ENCODE results near the gene PIK3CA.

- TF ChIP-seq, protein P1, sequence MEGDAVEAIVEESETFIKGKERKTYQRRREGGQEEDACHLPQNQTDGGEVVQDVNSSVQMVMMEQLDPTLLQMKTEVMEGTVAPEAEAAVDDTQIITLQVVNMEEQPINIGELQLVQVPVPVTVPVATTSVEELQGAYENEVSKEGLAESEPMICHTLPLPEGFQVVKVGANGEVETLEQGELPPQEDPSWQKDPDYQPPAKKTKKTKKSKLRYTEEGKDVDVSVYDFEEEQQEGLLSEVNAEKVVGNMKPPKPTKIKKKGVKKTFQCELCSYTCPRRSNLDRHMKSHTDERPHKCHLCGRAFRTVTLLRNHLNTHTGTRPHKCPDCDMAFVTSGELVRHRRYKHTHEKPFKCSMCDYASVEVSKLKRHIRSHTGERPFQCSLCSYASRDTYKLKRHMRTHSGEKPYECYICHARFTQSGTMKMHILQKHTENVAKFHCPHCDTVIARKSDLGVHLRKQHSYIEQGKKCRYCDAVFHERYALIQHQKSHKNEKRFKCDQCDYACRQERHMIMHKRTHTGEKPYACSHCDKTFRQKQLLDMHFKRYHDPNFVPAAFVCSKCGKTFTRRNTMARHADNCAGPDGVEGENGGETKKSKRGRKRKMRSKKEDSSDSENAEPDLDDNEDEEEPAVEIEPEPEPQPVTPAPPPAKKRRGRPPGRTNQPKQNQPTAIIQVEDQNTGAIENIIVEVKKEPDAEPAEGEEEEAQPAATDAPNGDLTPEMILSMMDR (IDR thresholded peaks at IDR 0.05), result no peak
- TF ChIP-seq, protein P2, sequence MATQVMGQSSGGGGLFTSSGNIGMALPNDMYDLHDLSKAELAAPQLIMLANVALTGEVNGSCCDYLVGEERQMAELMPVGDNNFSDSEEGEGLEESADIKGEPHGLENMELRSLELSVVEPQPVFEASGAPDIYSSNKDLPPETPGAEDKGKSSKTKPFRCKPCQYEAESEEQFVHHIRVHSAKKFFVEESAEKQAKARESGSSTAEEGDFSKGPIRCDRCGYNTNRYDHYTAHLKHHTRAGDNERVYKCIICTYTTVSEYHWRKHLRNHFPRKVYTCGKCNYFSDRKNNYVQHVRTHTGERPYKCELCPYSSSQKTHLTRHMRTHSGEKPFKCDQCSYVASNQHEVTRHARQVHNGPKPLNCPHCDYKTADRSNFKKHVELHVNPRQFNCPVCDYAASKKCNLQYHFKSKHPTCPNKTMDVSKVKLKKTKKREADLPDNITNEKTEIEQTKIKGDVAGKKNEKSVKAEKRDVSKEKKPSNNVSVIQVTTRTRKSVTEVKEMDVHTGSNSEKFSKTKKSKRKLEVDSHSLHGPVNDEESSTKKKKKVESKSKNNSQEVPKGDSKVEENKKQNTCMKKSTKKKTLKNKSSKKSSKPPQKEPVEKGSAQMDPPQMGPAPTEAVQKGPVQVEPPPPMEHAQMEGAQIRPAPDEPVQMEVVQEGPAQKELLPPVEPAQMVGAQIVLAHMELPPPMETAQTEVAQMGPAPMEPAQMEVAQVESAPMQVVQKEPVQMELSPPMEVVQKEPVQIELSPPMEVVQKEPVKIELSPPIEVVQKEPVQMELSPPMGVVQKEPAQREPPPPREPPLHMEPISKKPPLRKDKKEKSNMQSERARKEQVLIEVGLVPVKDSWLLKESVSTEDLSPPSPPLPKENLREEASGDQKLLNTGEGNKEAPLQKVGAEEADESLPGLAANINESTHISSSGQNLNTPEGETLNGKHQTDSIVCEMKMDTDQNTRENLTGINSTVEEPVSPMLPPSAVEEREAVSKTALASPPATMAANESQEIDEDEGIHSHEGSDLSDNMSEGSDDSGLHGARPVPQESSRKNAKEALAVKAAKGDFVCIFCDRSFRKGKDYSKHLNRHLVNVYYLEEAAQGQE (IDR thresholded peaks at IDR 0.05; ENCODE audit: insufficient read depth in 1 of 2, low read depth in 2 of 2, low read length in 1 of 2), result no peak
- TF ChIP-seq POLR2AphosphoS5 (IDR thresholded peaks at IDR 0.05; ENCODE audit: low read depth, low read length) (no peak), SIN3A (IDR thresholded peaks at IDR 0.05; ENCODE audit: borderline replicate concordance, insufficient read depth, low read depth, low read length) (no peak), TCF7L2 (IDR thresholded peaks at IDR 0.05; ENCODE audit: low read depth, low read length) (no peak)
These were observed 86.0 kb downstream of the PIK3CA start for GRCh38 chr3:179234199-179234598.
